MG63 (cell line): Measurements from ENCODE around the gene GTPBP6. TPM values are rescaled to one million over a fixed set of nuclear protein-coding genes. Genes with fewer than 3 reads are reported as not detected.
"Not testable (repeated sequence)": the region's sequence is repeated elsewhere in the genome, so short reads cannot be mapped to it uniquely, and the experiment has no call there.

Source experiments
- DNase-seq: peaks from one replicate; pipeline ENCODE4 v3.0.0-alpha.2; 2020
- H3K27me3 ChIP-seq: fragments of 250-450 bp; sonication (Bioruptor Pico); 2 replicates; pipeline ENCODE4 v1.5.1; 2020; ENCODE audit warnings: mild to moderate bottlenecking, moderate library complexity
- H3K36me3 ChIP-seq: fragments of 250-450 bp; sonication (Bioruptor Pico); 2 replicates; pipeline ENCODE4 v1.5.1; 2020; ENCODE audit warnings: mild to moderate bottlenecking, moderate library complexity
- H3K4me3 ChIP-seq: fragments of 250-450 bp; sonication (Bioruptor Pico); 2 replicates; pipeline ENCODE4 v1.5.1; 2020; ENCODE audit warnings: mild to moderate bottlenecking, moderate library complexity
- H3K9me3 ChIP-seq: fragments of 250-450 bp; sonication (Bioruptor Pico); 2 replicates; pipeline ENCODE4 v1.5.1; 2020; ENCODE audit warnings: mild to moderate bottlenecking, moderate library complexity
- total RNA-seq: library from RNA; depleted of rRNA; stranded (reverse); fragments of >200 nt; shearing (Covaris generic); gene quantifications from 2 replicates; pipeline ENCODE4 v1.2.3, GENCODE V29; 2014; ENCODE audit warnings: low replicate concordance

GTPBP6 gene
- total RNA-seq, 1 experiment from 2014 or later = 79.5 TPM

- no peak for DNase-seq
- H3K9me3 ChIP-seq = no peaks in the 10 kb centered on the region
- no peak overlapping the region for H3K4me3 ChIP-seq
- peaks cover 18% of the 10 kb centered on the region for H3K36me3 ChIP-seq
- no peaks in the 10 kb centered on the region for H3K27me3 ChIP-seq
Measured at GRCh38 chrX:312621-313331, 5.8 kb downstream of the GTPBP6 start.

- H3K4me3 ChIP-seq = no peak overlapping the region
- no peaks in the 10 kb centered on the region for H3K27me3 ChIP-seq
- no peak for DNase-seq
- H3K9me3 ChIP-seq = no peaks in the 10 kb centered on the region
- H3K36me3 ChIP-seq = peaks cover 20% of the 10 kb centered on the region
Measured at GRCh38 chrX:311156-312129, 7.2 kb downstream of the GTPBP6 start.

- peaks cover 21% of the 10 kb centered on the region for H3K36me3 ChIP-seq
- H3K9me3 ChIP-seq = no peaks in the 10 kb centered on the region
- DNase-seq = no peak
- H3K4me3 ChIP-seq = no peak overlapping the region
- no peaks in the 10 kb centered on the region for H3K27me3 ChIP-seq
Measured at GRCh38 chrX:310621-311155, 7.9 kb downstream of the GTPBP6 start.

- Histone ChIP-seq H3K9me3 (no peaks in the 10 kb centered on the region), H3K27me3 (no peaks in the 10 kb centered on the region), H3K36me3 (peaks cover 21% of the 10 kb centered on the region), H3K4me3 (no peak overlapping the region)
- no peak for DNase-seq
Measured at GRCh38 chrX:308821-309520, 9.6 kb downstream of the GTPBP6 start.

GRCh38 chrX:307261-308111 is 11.1 kb downstream of the GTPBP6 start:
- no peak for DNase-seq
- Histone ChIP-seq H3K27me3 (no peaks in the 10 kb centered on the region), H3K36me3 (peaks cover 28% of the 10 kb centered on the region), H3K9me3 (no peaks in the 10 kb centered on the region), H3K4me3 (no peak overlapping the region)

- not testable (repeated sequence) for H3K9me3 ChIP-seq
- peaks cover 24% of the 10 kb centered on the region for H3K36me3 ChIP-seq
Measured at GRCh38 chrX:306614-307251, 11.9 kb downstream of the GTPBP6 start.

GRCh38 chrX:305781-306613 is 12.6 kb downstream of the GTPBP6 start:
- H3K27me3 ChIP-seq, DNase-seq, H3K9me3 ChIP-seq, H3K4me3 ChIP-seq: not testable (repeated sequence)
- H3K36me3 ChIP-seq = peaks cover 24% of the 10 kb centered on the region

More at GRCh38 chrX:306614-307251, 11.9 kb downstream of the GTPBP6 start:
- not testable (repeated sequence) for H3K4me3 ChIP-seq, DNase-seq, H3K27me3 ChIP-seq

GRCh38 chrX:302975-303374 is 15.6 kb downstream of the GTPBP6 start:
- Histone ChIP-seq H3K36me3 (peaks cover 28% of the 10 kb centered on the region), H3K9me3 (no peaks in the 10 kb centered on the region), H3K27me3 (no peaks in the 10 kb centered on the region), H3K4me3 (no peak overlapping the region)
- DNase-seq = no peak

GRCh38 chrX:300334-300733 is 18.3 kb downstream of the GTPBP6 start:
- DNase-seq = no peak
- Histone ChIP-seq H3K4me3 (no peak overlapping the region), H3K36me3 (peaks cover 17% of the 10 kb centered on the region), H3K27me3 (no peaks in the 10 kb centered on the region), H3K9me3 (no peaks in the 10 kb centered on the region)

- H3K36me3 ChIP-seq = peaks cover 17% of the 10 kb centered on the region
- H3K9me3 ChIP-seq = no peaks in the 10 kb centered on the region
- H3K27me3 ChIP-seq = no peaks in the 10 kb centered on the region
- no peak for DNase-seq
- no peak overlapping the region for H3K4me3 ChIP-seq
Measured at GRCh38 chrX:298993-299392, 19.6 kb downstream of the GTPBP6 start.

GRCh38 chrX:295136-295535 is 23.5 kb downstream of the GTPBP6 start:
- H3K4me3 ChIP-seq = no peak overlapping the region
- peaks cover 11% of the 10 kb centered on the region for H3K36me3 ChIP-seq
- no peaks in the 10 kb centered on the region for H3K27me3 ChIP-seq
- DNase-seq = no peak
- no peaks in the 10 kb centered on the region for H3K9me3 ChIP-seq

- DNase-seq = no peak
- H3K4me3 ChIP-seq = no peak overlapping the region
- H3K36me3 ChIP-seq = peaks cover 11% of the 10 kb centered on the region
- no peaks in the 10 kb centered on the region for H3K27me3 ChIP-seq
- no peaks in the 10 kb centered on the region for H3K9me3 ChIP-seq
Measured at GRCh38 chrX:292900-293897, 25.4 kb downstream of the GTPBP6 start.

- H3K9me3 ChIP-seq = no peaks in the 10 kb centered on the region
- H3K4me3 ChIP-seq = no peak overlapping the region
- H3K27me3 ChIP-seq = no peaks in the 10 kb centered on the region
- peaks cover 11% of the 10 kb centered on the region for H3K36me3 ChIP-seq
- no peak for DNase-seq
Measured at GRCh38 chrX:291411-291901, 27.1 kb downstream of the GTPBP6 start.
